SH-SY5Y (cell line): ENCODE measurements around the gene LCP2.

Source experiments
- GATA2 ChIP-seq: IDR thresholded peaks from 2 replicates; pipeline ENCODE4 v1.6.1; 2011; ENCODE audit warnings: mild to moderate bottlenecking, low read depth, low read length
- GATA3 ChIP-seq: IDR thresholded peaks from 2 replicates; pipeline ENCODE4 v1.6.1; 2011; ENCODE audit warnings: low read depth, mild to moderate bottlenecking, low read length, moderate library complexity

DNA sequence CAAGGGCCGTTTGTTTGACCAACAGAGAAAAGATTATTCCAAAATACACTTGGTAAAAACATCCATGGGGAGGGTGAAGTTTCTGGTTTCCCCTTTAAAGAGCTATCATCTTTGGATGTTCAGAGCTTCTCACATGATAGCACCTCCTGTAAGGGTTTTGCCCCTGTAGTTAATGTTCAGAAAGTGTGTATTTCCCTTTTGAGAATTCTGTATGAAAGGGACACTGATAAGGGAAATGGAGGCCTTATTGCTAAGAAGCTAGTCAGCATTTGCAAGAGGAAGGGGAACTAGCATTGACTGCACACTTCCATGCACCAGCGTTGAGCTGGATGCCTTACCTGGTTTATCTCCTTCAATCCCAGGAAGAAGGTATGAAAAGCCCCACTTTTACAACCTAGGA is 96.3 kb downstream of the LCP2 start:
- TF ChIP-seq GATA3 (no peak), GATA2 (no peak)
